CD4-positive, alpha-beta T cell treated with Interferon gamma for 1 hour (primary cell): ENCODE results near the gene CPNE5.

Experiments used
- DNase-seq: peaks from one replicate; pipeline ENCODE4 v3.0.0-alpha.2; 2020

Gene CPNE5

DNA sequence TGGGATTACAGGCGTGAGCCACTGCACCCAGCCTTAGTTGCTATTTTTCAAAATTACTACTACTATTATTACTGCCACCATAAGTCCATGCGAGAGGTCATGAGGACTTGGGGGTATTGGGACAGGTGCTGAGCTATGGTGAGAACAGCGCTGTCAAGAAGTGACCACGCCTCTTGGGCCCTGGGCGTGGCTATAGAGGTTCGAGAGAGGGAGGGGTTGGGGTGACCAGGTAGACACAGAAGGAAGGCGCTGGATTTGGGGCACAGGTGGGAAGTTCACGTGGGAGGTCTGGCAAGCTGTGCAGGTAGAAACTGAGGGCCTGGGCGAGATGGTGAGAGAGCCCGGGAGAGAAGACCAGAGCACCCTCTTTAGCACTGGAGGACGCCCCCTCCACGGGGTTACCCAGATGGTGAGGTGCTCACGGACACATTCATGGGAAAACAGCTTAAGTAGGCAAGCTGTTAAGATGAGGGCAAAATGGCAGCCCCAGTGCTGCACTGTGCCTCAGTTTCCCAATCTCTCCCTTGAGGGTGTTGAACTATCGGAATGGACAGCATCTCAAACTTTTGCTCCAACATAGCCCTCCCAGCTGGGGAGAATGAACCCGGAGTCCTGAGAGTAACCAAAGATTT is 80.6 kb downstream of the CPNE5 start:
- DNase-seq = no peak

DNA sequence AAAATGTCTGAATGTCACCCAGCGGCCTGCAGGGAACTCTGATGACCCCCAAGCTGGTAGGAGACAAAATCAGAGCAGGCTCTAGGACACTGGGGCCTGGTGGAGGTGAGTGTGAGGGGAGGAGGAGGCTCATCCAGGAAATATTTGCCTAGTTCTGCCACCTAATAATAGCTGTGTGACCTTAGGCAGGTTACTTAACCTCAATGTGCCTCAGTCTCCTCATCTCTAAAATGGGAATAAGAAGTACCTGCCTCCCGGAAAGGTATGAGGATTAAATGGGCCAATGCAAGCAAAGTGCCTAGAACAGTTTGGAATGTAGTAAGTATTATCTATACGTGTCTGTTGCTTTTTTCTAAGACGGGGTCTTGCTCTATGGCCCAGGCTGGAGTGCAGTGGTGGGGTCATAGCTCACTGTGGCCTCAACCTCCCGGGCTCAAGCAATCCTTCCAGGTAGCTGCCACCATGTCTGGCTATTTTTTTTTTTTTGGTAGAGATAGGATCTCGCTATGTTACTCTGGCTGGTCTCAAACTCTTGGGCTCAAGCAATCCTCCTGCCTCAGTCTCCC is 81.2 kb downstream of the CPNE5 start:
- DNase-seq = no peak

DNA sequence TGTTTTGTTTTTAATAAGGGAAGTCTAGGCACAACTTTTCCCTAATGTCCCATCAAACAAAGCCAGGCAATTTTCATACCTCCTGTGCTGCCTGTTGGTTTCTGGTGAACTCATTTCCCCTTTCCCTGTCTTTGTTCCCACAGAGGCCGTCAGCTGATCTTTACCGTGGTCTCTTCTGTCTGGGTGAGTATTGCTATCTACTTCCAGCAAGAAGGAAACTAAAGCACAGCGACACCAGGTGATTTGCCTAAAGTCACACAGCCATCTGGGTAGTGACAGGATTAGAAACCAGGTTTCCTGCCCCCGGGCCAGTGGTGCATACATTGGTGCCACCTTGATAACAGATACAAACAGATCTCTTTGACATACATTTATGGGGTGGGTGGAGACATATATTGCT is 82.0 kb downstream of the CPNE5 start:
- DNase-seq = peak; percentile 43

DNA sequence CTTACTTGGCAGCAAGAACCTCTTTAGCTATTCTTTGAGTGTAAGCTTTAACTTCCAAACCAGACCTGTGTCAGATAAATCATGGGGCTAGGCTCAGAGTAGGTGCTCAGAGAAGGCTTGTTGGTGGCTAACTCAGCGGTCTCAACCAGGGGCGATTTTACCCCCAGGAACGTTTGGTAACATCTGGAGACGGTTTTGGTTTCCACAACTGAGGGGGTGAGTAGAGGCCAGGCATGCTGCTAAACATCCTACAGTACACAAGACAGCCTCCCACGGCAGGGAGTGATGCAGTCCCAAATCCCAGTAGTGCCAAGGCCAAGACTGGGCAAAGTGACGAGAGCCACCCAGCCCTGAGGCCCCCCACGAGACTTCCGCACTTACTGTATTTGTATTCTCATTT is 82.5 kb downstream of the CPNE5 start:
- DNase-seq = no peak

DNA sequence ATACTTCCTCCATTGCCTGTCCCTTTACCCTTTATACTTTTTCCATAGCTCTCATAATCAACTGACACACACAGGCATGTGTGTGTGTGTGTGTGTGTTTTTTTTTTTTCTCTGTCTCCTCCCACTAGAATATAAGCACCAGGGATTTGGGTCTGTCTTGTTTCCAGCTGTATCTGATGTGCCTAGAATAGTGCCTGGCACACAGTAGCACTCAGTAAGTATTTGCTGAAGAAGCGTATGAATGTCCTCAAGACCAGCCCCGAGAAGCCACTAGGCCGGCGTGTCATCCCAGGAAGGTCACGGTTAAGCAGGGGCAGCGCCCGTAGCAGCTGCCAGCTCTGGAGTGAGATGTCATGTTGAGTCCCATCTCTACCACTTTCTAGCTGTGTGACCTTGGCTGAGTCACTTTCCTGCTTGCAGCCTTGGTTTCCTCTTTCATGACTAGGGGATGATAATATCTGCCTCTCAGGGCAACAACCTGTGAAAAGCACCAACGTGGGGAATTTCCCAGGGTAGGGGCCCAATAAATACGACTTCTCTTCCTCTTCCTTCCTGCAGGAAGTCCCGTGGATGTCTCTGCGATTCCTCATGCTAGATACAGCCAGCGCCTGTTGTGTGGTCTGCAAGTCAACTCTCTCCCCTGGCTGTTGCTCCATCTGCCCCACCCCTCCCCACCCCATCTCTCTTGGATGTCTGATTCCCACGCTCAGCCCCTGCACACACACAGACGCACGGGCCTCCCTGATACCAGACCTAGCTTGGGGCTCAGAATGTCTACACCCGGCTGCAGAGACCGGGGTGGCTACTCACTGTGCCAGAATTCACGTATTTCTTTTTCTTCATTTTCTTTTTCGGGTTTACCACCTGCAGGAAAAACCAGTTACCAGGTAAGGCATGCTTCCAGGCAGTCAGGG is 83.6 kb downstream of the CPNE5 start:
- peak; percentile 83 for DNase-seq

DNA sequence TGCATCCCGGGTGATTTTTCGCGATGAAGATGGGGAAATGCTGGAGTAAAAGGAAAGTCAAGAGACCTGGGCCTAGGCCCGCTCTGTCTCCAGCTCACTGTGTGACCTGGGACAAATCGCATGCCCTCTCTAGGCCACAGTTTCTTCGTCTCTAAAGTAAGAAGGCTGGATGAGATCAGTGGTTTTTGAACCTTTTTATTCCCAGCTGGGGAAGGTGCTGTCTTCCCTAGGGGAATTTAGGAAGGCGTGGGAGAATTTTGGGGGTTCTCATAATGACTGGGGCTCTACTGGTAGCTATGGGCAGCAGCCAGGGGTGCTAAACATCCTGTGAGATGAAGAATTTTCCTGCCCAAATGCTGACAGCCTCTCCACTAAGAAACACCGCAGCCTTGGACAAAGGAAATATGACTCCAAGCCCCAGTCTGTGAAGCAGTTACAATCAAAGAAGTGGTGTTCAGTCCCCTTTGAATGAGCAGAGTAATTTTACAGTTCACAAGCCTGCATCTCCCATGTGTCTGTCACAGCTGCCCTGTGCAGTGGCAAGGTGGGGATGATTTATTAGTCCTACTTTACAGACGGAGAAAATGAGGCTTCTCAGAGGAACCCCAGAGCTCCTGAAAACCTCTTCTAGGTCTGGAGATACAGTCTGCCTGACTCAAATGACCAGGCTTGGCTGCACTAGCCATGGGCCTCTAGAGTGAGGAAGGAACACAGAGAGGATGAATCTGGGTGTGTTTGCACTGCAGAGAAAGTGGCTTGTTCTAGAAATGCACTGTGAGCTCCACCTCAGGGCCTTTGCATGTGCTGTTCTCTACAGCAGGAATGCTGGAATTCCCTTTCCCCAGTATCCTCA is 84.4 kb downstream of the CPNE5 start:
- no peak for DNase-seq

DNA sequence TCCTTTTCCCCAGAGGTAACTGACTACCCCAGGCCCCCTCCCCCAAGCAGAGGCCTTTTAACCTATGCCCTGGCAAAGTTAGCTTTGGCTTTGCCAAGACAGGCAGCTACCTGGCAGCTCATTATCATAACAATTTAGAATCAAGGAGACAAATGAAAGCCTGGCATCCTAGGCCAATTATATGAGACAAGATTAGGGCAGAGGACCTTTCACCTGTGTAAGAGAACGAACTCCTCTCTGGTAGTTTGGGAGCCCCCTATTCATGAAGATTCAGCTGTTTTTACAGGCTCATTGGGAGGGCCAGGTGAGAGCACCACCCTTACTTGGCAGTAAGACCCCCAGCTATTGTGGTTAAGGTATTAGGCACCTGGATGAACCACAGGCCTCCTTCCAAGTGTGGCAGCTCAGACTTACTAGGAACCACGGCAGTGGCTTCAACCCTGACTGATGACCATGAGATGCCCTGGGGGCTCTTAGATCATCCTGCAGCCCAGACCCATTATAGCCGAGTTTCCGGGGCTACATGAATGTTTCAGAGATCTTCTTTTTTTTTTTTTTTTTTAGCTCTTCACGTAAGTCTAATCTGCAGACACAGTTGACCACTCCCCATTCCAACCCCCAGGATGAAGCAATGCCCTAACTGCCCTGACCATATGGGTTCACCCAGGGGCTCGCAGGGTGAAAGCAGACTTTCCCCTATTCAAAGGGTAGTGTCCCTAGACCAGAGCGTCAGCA is 85.4 kb downstream of the CPNE5 start:
- DNase-seq = peak; percentile 33

DNA sequence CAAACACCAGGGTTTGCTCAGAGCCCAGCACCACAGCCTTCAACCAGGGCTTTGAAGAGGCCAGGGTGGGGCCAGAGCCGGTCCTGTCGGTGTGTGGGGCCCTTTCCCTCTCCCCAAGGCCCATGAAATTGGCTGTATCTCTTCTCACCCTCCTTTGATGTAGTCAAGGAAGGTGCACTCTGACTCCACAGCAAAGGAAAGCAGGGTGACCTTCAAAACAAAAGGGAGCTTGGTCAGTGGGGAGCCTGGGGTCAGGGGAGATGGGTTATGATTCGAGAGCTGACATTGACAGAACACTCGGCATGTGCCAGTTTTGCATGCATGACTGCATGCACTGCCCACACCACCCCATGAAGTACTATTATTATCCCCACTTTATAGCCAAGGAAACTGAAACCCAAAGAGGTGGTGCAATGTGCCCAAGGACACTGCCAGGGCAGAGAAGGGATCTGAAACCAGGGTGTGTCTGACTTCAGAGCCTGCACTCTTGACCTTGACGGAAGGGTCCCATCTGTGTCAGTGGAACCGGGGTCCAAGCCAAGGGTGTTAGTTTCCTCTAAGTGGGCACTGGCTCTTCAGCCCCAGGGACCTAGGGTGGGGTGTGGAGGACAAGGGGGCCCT is 86.2 kb downstream of the CPNE5 start:
- peak; percentile 65 for DNase-seq

DNA sequence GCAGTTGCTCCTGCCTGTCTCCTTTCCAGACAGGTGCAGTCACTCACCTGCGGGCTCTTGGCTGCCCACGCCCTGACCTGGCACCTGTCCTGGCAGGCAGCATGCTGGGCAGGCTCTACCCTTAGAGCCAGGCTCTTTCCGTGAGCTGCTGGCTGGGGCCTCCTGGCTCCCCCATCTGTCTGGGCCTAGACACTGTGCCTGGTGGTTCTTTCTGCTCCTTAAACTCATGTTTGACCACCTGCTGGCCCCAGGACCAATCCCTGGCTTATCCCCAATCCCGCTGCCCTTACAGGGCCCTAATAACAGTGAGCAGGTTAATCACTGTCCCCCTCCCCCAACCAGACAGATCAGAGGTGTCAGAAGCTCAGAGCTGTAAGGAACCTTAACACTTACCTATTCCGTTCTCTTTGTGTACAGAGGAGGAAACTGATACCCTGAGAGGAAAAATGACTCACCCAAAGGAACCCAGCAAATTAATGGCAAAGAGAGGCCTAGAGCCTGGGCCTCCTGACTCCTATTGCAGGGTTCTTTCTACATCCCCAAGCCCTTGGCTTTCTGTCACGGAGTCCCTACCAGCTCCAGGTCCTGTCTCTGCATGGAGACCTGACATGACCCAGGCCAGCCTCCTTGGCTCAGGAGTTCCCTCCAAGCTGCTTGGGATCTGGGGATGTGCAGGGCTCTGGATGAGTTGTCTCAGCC is 86.9 kb downstream of the CPNE5 start:
- no peak for DNase-seq

DNA sequence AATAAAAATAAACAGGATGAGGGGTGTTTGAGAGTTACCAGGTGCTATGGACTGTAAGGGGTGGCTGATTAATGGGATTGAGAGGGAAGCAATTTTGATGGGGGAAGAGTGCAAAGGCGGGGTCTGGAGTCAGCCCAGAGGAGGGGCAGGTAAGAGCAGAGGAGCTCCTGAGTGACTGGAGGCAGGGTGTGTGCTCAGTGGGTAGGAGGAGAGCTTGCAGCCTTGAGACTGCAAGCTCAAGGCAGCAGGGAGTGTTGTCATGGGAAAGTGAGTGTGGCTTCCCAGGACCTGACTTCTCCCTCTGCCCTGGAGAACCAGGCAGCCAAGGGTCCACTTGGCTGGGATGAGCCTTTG is 87.4 kb downstream of the CPNE5 start:
- DNase-seq = no peak

DNA sequence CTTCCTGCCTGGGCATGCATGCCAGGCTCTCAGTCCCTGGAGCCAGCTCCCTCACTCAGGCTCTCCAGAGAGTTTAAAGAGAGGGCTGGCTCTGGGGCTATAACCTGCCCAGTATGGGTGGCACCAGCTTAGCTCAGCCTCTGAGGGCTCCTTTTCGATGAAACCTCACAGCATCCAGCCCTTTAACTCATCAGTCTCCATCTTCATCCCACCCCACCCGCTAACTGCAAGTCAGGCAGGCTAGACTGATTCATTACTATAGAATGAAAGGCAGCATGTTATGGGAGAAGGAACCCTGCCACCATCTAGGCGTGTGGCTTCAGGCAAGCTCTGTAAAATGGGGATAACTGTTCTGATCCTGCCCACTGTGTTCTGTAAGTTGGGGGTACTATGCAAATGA is 88.2 kb downstream of the CPNE5 start:
- DNase-seq = no peak

DNA sequence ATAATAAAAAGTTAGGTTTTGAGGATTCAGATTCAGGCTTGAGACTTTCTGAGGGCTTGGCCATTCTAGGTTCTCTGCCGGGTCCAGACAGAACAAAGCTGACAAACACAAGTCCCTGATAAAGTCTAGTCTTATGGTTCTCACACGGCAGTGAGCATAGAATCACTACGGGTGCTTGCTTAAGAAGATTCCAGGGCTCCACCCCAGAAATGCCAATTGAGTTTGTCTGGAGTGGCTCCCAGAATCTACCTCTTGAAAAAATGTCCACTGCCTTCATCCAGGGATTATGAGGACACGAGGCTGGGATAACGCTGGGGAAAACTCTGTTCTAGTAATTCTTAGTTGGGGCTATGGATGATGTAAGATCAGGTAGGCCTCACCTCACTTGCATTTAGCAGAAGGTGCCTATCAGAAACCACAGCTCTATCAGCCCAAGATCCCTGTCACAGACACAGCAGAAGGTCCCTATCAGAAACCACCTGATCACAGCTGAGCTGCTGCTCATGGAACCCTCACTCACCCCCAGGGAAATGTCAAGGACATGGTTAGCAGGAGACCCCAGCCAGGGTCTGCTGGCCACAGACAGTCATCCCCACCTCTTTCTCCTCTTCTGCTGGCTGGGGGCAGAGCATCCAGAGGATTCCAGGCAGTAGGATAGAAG is 89.3 kb downstream of the CPNE5 start:
- no peak for DNase-seq

DNA sequence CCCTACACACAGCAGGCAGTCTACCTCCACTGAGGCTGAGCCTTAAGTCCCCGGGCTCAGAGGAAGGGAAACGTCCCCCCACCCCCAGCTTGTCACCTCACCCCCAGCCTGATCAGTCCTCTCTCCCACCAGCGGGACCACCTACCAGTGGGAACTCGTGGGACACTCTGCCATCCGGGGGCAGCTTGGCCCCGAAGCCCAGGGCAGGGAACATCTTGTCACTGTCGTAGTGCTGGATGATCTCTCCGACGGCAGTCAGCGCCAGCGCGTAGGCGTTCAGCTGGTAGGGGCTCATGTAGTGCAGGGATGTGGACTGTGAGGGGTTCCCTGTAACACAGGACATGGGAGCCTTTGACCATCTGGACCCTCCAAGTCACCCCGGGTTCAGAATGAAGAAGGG is 93.0 kb downstream of the CPNE5 start:
- no peak for DNase-seq

DNA sequence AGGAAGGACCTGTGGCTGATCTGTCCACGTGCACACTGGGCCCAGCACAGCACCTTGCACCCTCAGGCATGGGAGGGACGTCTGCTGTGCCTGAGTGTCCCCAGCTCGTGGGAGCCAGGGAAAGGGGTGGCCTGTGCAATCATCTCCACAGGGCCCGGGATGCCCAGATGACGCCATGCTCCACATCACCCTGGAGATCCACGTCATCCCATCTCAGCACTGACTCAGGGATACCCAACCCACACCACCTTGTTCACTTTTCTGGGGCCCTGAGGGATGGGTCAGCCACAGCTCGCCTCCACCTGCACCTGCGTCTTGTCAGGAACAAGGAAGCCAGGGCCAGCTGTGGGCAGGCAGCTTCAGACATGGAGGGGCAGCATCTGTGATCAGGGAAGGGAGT is 93.4 kb downstream of the CPNE5 start:
- DNase-seq = no peak

DNA sequence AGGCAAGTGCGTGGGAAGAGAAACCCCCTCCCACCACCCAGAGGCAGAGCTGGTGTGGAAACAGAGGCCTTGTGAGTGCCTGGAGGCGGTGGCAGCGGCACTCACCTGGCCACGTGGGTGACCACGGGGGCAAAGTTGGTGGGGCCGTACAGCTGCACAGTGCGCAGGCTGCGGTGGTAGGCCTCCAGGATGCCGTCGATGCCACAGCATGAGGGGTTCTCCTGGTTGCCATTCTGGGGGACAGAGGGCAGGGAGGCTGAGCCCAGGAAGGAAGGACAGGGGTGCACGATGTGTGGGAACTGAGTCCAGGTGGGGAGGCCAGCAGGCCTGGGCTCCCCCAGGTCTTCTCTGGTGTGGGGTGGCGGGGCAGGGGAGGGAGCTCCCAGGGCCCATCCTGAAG is 94.0 kb downstream of the CPNE5 start:
- DNase-seq = no peak

DNA sequence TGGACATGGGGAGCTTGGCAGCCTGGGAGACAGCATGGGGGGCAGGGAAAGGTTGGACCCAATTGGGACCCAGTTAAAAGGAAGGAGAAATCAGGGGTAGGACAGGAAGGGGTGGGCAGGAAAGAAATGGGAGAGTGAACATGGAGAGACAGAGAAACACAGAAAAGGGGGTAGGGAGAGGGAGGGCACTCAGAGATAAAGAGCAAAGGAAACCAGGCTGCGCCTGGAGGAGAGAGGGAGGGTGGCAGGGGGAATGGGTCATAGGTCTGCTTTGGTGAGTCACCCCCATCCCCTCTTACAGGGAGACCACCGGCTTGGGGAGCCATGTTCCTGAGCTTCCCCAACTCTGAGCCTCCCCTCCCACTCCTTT is 95.0 kb downstream of the CPNE5 start:
- no peak for DNase-seq

DNA sequence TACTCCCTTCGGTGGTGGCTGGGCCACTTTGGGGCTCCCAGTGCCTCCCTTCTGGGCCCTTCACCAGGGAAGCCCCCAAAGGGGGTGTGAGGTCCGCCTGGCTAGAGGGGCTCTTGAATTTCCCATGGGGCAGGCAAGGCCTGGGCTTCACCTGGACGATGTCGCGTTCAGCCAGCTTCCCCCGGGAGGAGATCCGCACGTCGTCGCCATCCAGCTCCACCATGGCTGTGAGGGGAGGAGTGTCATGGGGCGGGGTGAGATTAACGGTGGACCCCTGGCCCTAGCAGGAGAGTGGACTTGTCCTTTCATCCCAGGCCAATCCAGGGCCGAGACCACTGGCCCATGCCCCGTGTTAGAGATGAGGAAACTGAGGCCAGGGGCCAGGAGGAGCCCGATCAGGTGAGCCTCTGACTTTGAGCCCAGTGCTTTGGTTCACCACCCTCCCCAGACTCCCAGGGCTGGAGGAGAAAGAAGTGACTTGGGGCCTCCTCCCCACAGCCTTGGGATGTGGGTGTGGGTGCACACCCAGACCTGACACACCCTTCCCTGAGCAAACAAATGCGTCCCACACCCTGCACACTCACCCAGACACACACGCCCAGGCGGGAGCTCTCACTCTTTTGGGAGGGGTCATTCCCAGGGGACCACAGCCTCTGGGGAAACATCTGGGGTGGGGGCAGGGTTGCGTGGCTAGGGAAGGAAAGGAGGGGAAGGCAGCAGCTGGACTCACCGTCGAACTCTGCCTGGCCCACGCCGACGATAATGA is 95.5 kb downstream of the CPNE5 start:
- no peak for DNase-seq

DNA sequence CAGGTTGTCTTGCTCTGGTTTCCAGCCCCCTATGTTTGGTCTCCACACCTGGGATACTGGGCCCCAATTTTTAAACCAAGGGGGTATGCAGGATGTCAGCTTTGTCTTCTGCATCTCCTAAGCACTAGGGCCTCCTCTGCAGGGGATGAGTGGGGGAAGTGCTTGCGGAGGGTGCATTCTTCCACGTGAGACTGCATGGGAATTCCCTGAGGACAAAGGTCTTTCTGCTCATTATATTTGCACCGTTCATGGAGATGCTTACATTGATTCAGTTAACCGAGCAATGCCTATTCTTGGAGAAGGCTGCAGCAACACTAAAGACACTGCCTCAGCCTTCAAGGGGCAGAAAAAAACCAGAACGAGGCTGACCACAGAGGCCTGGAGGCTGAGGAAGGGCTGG is 96.2 kb downstream of the CPNE5 start:
- no peak for DNase-seq

DNA sequence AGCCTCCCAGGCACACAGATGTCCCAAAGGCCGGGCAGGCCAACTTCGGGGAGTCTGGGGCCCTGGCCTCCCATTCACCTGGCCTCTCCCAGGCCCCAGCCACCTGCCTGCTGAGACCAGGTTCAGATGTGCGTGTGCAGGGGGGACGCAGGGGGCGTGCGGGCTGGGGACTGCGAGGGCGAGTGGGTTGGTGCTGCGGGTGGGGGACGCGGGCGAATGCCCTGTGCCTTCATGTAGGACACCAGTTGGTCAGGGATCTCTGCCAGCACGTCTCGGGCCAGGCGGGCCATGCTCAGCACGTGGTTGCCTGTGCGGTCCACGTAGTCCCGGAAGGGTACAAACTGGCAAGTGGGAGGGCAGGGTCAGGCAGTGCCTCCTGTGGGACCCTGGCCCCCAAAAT is 97.1 kb downstream of the CPNE5 start:
- no peak for DNase-seq

DNA sequence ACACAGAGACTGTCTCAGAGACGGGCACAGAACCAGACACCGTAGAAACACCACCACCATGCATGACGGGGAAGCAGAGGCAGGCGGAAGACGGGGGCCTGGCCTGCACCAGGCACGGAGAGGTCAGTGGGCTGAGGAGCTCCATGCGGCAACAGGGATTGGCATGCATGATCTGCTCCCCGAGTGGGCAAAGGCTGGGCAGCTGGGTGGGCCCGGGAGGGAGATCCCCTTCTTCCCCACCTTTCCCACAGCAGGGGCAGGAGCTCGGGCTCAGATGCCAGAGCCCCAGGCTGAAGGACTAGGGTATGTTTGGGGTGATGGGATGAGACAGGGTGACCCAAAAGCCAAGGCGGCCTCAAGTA is 98.4 kb downstream of the CPNE5 start:
- no peak for DNase-seq
